ENCODE measurements around the gene PDPK1.

The PDPK1 gene

DNA sequence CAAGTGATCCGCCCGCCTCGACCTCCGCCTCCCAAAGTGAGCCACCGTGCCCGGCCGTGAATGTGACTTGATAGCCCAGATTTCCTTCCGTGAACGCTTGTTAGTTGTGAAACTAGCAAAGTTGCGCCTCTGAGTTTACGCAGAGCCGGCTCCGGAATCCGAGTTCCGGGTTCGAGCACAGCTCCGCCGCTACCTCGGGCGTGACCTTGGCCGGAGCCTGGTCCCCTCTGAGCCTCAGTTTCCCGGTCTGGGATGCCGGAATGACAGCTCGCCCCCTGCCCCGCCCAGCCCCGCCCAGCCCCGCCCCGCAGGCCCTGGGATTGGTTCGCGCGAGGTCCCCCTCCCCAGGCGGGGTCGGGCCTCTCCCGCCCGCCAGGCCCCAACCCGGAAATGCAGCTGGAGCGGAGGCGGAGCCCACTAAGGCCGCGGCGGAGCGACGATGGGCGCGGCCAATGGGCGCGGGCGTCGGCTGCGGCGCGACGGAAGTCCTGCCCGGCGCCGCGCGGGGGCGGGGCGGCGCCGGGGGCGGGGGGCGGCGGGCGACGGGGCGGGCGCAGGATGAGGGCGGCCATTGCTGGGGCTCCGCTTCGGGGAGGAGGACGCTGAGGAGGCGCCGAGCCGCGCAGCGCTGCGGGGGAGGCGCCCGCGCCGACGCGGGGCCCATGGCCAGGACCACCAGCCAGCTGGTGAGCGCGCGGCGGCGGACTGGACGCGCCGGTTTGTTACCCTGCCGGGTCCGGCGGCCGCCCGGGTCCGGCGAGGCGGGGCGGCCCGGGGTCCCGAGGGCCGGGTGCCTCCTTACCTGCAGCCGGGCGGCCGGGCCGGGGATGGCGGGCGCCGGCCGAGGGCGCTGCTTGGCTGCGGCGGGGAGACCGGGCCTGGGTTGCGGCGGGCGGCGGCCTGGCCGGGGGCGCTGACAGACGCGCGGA, at the start of gene PDPK1:
Gene PDPK1 (plus strand): TSS at position 571 of the 929 bp plus-strand sequence. CDS start 92 bp downstream, at position 663.
- no peaks in the 10 kb centered on the region for H3K9me3 Mint-ChIP-seq
- no peaks in the 10 kb centered on the region for H3K27me3 Mint-ChIP-seq
- peak within 1 kb of the TSS; percentile 86 for H3K4me3 Mint-ChIP-seq
- peaks cover 54% of the 10 kb centered on the region for H3K4me1 Mint-ChIP-seq (ENCODE audit: low read depth)
- peak within 1 kb of the TSS; percentile 81 for H3K27ac Mint-ChIP-seq
- H3K36me3 Mint-ChIP-seq (ENCODE audit: low read depth): peaks cover 4% of the 10 kb centered on the region

DNA sequence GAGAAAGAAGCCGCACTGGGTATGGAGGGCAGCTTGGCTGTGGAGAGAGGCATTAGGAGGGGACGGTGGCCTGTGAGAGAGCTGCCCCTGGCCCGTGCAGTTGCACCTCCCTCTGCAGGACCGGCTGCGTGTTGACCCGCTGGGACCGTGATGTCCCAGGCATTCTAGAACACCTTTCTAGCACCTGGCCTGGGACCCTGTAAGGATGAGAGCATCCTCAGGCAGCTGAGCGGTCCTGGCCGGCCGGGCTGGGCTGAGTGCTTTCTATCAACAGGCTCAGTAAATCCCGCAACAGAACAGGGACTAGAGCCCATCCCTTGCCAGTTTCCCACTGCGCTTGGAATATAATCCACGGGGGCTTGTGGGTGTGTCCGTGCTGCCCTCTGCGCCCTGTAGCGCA, 48.2 kb upstream of the PDPK1 start:
- no peaks in the 10 kb centered on the region for H3K36me3 Mint-ChIP-seq (ENCODE audit: low read depth)
- H3K4me3 Mint-ChIP-seq: no peak overlapping the region
- H3K4me1 Mint-ChIP-seq (ENCODE audit: low read depth): peaks cover 22% of the 10 kb centered on the region
- no peaks in the 10 kb centered on the region for H3K27me3 Mint-ChIP-seq
- no peaks in the 10 kb centered on the region for H3K9me3 Mint-ChIP-seq
- H3K27ac Mint-ChIP-seq: no peak overlapping the region

DNA sequence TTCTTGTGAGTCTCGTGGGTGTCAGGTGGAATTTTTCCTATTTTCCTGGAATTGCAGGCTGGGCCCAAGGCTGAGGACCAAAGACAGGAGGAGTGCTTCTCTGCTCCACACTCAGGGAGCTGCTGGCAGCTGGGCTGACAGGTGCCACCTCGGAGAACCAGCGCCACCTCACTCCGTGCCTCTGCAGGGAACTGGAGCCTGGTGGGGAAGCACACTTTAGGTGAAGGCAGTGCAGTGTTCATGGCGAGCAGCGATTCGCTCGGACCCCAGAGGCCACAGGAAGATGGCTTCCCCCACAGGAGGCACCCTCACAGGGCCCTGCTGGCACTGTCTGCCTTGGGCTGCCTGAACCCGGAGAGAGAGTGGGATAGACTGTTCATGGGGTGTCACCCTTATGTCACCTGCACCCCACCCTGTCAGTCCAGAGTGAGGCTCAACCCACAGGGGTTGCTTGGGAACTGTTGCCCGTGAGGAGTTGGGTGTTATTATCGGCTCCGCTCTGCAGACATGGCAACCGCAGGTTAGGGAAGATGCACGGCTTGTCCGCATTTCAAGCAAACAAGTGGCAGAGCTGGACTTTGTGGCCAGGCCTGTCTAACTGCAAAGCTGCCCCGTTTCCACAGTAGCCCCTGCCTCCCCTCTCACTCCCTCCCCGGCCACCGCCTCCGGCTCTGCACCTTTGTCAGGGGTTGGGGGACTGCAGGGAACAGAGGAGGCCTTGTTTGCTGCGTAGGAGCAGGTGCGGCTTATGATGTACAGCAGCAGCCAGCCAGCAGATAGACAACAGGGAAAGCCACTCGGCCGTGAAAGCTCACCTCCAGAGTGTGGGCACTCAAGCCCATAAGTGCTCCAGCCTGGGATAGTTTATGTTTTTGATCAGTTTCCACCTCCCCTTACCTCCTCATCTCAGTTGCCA, 47.4 kb upstream of the PDPK1 start:
- H3K4me3 Mint-ChIP-seq: no peak overlapping the region
- no peaks in the 10 kb centered on the region for H3K36me3 Mint-ChIP-seq (ENCODE audit: low read depth)
- peaks cover 22% of the 10 kb centered on the region for H3K4me1 Mint-ChIP-seq (ENCODE audit: low read depth)
- H3K27me3 Mint-ChIP-seq: no peaks in the 10 kb centered on the region
- no peaks in the 10 kb centered on the region for H3K9me3 Mint-ChIP-seq
- no peak overlapping the region for H3K27ac Mint-ChIP-seq

DNA sequence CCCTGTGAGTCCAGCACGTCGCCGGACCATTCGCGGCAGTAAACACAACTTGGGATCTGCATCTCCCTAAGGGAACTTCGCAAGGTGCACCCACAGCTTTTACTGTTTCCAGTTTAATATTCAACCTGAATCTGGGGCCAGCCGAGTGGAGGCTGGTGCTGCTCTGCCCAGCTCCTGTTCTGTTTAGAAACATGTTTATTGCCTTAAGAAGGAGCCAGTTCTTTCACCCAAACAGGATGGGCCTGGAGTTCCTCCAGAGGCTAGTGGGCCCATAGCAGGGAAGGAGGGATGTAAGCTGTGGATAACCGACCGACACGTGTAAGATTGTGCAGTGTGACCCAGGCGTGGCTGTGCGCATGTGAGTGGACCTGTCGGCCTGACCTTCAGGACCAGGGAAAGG, 45.5 kb upstream of the PDPK1 start:
- no peak overlapping the region for H3K27ac Mint-ChIP-seq
- peaks cover 10% of the 10 kb centered on the region for H3K4me1 Mint-ChIP-seq (ENCODE audit: low read depth)
- H3K27me3 Mint-ChIP-seq: no peaks in the 10 kb centered on the region
- peaks cover under 1% of the 10 kb centered on the region for H3K36me3 Mint-ChIP-seq (ENCODE audit: low read depth)
- no peaks in the 10 kb centered on the region for H3K9me3 Mint-ChIP-seq
- no peak overlapping the region for H3K4me3 Mint-ChIP-seq

DNA sequence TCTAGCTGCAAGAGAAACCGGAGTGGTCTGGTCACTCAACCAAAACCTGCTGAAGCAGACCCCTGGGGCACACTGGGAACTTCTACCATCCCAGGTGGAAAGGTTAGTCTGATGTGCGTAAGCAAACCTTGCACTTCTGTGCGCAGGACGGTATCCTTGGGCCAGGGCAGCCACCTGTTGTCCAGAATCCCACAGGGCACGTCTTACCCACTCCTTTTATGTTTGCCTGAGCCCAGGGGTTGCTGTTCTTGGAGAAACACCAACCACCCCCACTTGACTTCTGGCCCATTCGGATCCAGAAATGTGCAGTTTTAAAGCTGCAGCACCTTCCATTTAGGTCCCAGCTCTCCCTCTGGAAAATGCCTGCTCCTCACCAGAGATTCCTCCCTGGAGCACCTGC, 44.2 kb upstream of the PDPK1 start:
- no peak overlapping the region for H3K4me3 Mint-ChIP-seq

DNA sequence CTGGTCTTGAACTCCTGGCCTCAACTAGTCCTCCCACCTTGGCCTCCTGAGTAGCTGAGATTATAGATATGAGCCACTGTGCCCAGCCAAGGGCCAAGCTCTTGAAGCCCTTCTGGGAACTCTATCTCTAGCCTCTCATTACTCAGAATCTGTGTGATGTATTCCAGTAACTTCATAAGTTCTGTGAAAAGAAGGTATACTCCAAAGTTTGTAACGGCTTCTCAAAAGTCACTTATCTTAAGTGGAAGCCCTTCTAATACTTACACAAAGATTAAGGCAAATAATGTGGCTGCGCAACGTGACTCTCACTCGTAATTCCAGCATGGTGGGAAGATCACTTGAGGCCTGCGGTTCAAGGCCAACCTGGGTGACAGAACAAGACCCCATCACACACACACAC, 43.2 kb upstream of the PDPK1 start:
- Mint-ChIP-seq H3K9me3 (no peaks in the 10 kb centered on the region), H3K36me3 (ENCODE audit: low read depth) (peaks cover 8% of the 10 kb centered on the region), H3K4me1 (ENCODE audit: low read depth) (no peaks in the 10 kb centered on the region), H3K27ac (no peak overlapping the region), H3K4me3 (no peak overlapping the region), H3K27me3 (no peaks in the 10 kb centered on the region)

More for the DNA sequence above, 44.2 kb upstream of the PDPK1 start:
- peaks cover 8% of the 10 kb centered on the region for H3K36me3 Mint-ChIP-seq (ENCODE audit: low read depth)
- H3K27me3 Mint-ChIP-seq: no peaks in the 10 kb centered on the region
- H3K9me3 Mint-ChIP-seq: no peaks in the 10 kb centered on the region
- H3K27ac Mint-ChIP-seq: no peak overlapping the region
- no peaks in the 10 kb centered on the region for H3K4me1 Mint-ChIP-seq (ENCODE audit: low read depth)

DNA sequence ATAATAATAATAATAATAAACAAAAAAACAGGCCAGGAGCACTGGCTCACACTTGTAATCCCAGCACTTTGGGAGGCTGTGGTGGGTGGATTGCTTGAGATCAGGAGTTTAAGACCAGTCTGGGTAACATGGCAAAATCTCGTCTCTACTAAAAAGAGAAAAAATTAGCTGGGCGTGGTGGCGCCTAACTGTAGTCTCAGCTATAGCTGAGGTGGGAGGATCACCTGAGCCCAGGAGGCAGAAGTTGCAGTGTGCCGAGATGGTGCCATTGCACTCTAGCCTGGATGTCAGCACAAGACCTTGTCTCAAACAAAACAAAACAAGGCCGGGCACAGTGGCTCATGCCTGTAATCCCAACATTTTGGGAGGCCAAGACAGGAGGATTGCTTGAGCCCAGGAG, 42.8 kb upstream of the PDPK1 start:
- H3K27ac Mint-ChIP-seq: no peak overlapping the region
- no peaks in the 10 kb centered on the region for H3K9me3 Mint-ChIP-seq
- no peak overlapping the region for H3K4me3 Mint-ChIP-seq
- peaks cover 8% of the 10 kb centered on the region for H3K36me3 Mint-ChIP-seq (ENCODE audit: low read depth)
- no peaks in the 10 kb centered on the region for H3K4me1 Mint-ChIP-seq (ENCODE audit: low read depth)
- H3K27me3 Mint-ChIP-seq: no peaks in the 10 kb centered on the region

DNA sequence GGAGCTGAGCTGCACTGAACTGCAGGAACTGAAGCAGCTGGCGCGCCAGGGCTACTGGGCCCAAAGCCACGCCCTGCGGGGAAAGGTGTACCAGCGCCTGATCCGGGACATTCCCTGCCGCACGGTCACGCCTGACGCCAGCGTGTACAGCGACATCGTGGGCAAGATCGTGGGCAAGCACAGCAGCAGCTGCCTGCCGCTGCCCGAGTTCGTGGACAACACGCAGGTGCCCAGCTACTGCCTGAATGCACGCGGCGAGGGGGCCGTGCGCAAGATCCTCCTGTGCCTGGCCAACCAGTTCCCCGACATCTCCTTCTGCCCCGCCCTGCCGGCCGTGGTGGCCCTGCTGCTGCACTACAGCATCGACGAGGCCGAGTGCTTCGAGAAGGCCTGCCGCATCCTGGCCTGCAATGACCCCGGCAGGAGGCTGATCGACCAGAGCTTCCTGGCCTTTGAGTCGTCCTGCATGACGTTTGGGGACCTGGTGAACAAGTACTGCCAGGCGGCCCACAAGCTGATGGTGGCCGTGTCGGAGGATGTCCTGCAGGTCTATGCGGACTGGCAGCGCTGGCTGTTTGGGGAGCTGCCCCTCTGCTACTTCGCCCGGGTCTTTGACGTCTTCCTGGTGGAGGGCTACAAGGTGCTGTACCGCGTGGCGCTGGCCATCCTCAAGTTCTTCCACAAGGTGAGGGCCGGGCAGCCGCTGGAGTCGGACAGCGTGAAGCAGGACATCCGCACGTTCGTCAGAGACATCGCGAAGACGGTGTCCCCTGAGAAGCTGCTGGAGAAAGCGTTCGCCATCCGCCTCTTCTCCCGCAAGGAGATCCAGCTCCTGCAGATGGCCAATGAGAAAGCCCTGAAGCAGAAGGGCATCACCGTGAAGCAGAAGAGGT, 41.4 kb upstream of the PDPK1 start:
- no peaks in the 10 kb centered on the region for H3K9me3 Mint-ChIP-seq
- H3K36me3 Mint-ChIP-seq (ENCODE audit: low read depth): peaks cover 8% of the 10 kb centered on the region
- H3K4me1 Mint-ChIP-seq (ENCODE audit: low read depth): no peaks in the 10 kb centered on the region
- no peaks in the 10 kb centered on the region for H3K27me3 Mint-ChIP-seq
- H3K27ac Mint-ChIP-seq: no peak overlapping the region
- H3K4me3 Mint-ChIP-seq: no peak overlapping the region

DNA sequence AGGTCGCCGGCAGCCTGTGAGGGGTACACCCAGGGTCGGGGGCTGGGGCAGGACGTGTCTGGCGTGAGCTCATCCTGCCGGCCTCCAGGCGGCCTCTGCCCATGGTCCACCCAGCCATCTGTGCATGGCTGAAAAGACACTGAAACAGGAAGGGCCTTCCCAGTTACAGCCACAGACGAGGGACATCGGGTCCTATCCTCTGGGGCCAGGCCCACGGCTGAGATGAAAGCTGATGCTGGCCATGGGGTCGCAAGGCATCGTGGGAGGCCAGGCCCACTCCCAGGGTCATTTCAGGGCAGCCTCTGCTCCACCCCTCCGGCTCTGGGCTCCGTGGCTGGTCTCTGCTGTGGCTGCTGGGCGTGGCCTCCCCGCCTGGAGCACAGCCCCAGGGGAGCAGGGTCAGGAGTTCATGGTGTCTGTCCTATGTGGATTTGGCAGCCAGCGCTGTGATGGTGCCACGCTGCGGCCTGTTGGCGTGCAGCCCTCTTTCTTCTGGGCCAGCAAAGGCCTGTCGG, 40.6 kb upstream of the PDPK1 start:
- H3K4me3 Mint-ChIP-seq: no peak overlapping the region
- no peaks in the 10 kb centered on the region for H3K27me3 Mint-ChIP-seq
- H3K36me3 Mint-ChIP-seq (ENCODE audit: low read depth): peaks cover 8% of the 10 kb centered on the region
- H3K4me1 Mint-ChIP-seq (ENCODE audit: low read depth): no peaks in the 10 kb centered on the region
- no peak overlapping the region for H3K27ac Mint-ChIP-seq
- H3K9me3 Mint-ChIP-seq: no peaks in the 10 kb centered on the region

DNA sequence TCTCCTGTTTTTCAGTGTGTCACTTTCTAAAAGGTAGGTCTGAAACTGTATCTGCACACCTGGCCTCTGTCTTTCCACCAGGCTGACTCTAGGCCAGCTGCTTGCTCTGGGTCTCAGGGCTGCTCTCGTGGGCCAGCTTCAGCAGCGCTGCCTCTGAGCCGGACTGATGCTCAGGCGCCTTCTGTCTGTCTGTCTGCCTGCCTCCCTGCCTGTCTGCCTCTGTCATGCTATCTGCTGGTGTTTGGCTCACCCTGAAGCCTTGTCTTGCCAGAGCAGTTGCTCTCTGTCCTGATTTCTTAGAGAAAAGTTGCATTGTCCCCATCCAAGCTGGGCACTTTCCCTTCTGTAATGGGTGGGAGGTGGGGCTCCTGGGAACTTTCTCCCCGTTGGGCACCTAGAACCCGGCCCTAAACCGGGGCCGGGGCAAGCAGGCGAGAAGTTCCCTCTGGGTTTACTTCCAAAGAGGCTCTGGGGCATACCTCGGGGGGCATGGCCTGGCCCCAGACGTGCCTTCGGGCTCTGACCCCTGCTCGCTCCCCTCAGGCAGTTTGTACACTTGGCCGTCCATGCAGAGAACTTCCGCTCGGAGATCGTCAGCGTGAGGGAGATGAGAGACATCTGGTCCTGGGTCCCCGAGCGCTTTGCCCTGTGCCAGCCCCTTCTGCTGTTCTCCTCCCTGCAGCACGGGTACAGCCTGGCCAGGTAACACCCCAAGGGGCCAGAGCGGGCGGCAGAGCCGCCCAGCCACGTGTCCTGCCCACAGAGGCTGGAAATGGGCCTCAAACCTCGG, 39.9 kb upstream of the PDPK1 start:
- peaks cover 8% of the 10 kb centered on the region for H3K36me3 Mint-ChIP-seq (ENCODE audit: low read depth)
- H3K27me3 Mint-ChIP-seq: no peaks in the 10 kb centered on the region
- H3K4me1 Mint-ChIP-seq (ENCODE audit: low read depth): no peaks in the 10 kb centered on the region
- no peak overlapping the region for H3K27ac Mint-ChIP-seq
- no peaks in the 10 kb centered on the region for H3K9me3 Mint-ChIP-seq
- H3K4me3 Mint-ChIP-seq: no peak overlapping the region

DNA sequence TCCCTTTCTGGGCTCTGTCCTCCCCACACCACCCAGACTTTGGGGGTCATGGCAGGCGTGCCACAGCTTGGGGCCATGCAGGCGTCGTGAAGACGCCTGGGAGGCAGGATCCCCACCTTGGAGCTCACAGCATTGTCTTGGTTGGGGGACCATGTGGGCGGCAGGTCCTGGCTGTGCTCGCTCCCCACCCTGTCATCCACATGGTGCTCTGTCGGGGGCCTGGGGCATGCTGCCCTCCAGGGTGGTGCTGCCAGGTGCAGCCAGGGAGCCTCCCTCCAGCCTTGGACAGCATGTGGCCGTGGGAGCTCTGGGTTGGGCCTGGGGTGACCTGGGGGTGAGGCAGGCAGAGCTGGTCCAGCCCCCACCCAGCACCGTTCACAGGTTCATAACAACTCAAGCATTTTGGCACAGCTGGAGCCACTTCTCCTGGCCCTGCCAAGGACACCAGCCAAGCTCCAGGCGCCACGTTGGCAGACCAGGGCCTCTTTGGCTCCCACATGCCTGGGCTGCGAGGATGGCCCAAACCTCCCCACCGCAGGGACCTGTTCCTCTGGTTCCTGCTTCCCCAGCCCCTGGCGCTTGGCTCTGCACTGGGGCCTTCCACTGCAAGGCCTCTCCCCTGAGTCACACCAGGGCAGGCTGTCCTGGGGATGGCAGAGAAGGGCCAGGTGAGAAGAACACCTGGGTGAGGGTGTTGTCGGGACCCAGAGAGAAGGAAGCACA, 39.1 kb upstream of the PDPK1 start:
- Mint-ChIP-seq H3K27ac (no peak overlapping the region), H3K27me3 (no peaks in the 10 kb centered on the region), H3K4me1 (ENCODE audit: low read depth) (no peaks in the 10 kb centered on the region), H3K9me3 (no peaks in the 10 kb centered on the region), H3K4me3 (no peak overlapping the region), H3K36me3 (ENCODE audit: low read depth) (peaks cover 8% of the 10 kb centered on the region)

DNA sequence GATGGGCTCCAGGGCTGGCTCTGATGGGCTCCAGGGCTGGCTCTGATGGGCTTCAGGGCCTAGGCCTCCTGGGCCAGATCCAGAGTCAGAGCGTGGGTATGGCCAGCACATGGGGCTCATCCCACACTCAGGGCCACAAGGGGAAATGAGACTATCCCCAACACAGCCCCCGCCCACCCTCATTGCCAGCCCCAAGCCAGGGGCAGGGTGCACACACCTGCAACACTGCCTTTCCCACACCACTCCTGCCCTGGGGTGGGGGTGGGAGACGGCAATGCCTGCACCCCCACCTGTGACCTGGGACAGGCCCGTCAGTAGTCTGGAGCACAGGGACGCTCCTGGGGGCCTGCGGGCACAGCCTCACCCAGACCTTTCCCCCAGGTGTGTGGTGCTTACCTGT, 38.4 kb upstream of the PDPK1 start:
- no peak overlapping the region for H3K4me3 Mint-ChIP-seq
- H3K9me3 Mint-ChIP-seq: no peaks in the 10 kb centered on the region
- H3K27me3 Mint-ChIP-seq: no peaks in the 10 kb centered on the region
- no peaks in the 10 kb centered on the region for H3K4me1 Mint-ChIP-seq (ENCODE audit: low read depth)
- H3K27ac Mint-ChIP-seq: no peak overlapping the region
- peaks cover 8% of the 10 kb centered on the region for H3K36me3 Mint-ChIP-seq (ENCODE audit: low read depth)

DNA sequence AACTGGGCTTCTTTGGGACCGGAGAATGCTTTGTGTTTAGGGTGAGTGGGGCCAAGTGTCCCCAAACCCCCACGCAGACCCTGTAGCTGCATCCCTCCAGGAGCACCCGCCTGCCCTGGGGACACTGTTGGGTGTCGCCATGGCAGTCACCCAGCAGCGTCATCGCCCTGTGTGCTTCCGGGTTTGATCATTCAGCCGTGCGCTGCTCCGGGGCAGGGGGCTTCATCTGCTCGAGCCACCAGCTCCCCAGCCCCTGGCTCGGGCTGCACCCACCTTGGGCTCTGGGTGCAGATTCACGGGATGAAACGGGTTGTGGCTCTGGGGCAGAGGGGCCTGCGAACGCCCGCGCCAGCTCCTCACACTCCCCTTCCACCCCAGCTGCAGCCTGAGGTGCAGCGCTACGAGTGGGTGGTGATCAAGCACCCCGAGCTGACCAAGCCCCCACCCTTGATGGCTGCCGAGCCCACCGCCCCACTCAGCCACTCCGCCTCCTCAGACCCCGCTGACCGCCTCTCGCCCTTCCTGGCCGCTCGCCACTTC, 37.9 kb upstream of the PDPK1 start:
- H3K27me3 Mint-ChIP-seq: no peaks in the 10 kb centered on the region
- no peak overlapping the region for H3K4me3 Mint-ChIP-seq
- no peaks in the 10 kb centered on the region for H3K9me3 Mint-ChIP-seq
- no peak overlapping the region for H3K27ac Mint-ChIP-seq
- H3K4me1 Mint-ChIP-seq (ENCODE audit: low read depth): no peaks in the 10 kb centered on the region
- peaks cover 8% of the 10 kb centered on the region for H3K36me3 Mint-ChIP-seq (ENCODE audit: low read depth)
